GM19438 (cell line): ENCODE results near the gene ALDH3B2.
"Not testable (repeated sequence)": the region's sequence is repeated elsewhere in the genome, so short reads cannot be mapped to it uniquely, and the experiment has no call there.

ENCODE experiments used
- ATAC-seq: cut with Tn5 transposase; IDR thresholded peaks from one replicate; pipeline ENCODE4 v1.9.1; 2021; ENCODE audit warnings: low read depth; ENCODE audit not compliant: unreplicated experiment

ALDH3B2 gene

DNA sequence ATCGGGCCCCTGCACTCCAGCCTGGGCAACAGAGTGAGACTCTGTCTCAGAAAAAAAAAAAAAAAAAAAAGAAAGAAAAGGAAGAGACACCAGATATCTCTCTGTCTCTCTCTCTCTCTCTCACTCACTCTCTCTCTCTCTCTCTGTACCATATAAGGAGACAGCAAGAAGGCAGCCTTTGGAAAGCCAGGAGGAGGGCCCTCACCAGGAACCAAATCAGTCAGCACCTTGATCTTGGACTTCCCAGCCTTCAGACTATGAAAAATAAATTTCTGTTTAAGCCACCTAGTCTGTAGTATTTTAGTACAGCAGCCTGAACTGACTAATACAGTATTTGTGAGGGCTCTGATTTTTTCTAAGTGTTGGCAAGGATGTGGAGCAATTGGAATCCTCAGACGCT lies 13.6 kb upstream of the ALDH3B2 start:
- ATAC-seq, result no peak

DNA sequence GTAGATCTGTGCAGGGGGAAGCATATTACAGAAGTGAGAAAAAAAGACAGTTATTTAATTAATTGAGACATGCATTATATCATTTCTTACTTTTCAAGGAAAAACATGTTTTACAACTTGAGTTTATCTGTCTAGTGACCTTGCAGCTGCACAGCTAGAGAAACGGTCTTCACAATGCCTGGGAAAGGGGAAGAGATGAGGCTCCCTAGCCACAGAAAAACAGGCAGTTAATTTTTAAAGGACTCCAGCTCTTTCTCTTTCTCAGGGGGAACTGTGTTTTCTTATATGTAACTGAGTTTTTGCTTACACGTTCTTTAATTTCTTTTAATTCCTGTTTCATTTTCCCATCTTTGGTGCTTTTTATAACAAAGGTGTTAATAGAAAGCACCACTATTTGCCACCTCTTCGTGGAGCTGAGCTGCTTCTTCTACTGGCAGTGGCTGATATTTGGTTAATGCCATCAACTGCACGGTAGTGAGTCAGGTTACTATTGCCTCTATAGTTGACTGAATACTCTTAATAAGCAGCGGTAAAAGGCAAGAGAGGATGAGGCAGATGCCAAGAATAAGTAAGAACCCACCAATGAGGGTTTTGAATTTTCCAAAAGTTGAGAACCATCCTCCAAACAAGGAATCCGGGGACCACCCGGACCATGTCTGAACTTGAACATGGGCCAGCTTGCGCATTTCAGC lies 11.4 kb upstream of the ALDH3B2 start:
- not testable (repeated sequence) for ATAC-seq

DNA sequence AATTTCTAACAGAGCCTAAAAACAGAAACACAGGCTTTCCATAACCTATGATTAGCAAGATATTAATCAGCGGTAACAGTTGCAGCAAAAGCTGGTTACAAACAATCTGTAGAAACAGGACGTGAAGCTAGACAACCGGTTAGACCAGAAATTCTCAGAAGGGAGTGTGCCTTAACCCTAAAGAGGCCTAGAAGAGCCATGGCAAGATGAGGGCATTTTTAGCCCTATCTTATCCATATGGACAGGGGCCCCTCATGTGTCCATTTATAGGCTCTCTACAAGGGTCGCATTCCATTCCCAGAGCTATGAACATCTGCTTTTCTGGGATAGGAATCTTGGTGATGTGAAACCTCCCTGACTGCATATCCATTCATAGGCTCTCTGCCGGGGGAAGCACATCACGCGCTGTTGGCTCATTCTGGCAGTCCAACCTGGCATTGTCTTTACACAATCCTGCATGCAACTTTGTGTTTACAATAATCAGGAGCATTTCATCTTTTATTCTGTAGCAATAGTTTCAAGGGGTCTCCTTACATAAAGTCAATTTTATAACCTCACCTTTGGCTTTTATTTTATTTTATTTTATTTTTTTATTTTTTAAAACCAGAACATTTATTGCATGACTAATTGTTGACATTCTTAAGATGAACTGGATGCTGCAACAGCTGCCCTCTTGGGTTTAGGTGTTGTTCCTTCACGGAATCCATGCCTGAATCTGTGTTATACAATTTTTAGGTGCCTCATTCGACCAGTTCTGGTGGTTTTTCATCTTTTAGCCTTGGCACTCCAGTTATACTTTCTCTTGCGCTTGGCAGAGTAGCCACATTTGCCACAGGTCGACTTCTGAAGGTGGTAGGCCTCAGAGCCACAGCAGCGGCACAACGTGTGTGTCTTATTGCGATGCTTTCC lies 8.0 kb upstream of the ALDH3B2 start:
- not testable (repeated sequence) for ATAC-seq

DNA sequence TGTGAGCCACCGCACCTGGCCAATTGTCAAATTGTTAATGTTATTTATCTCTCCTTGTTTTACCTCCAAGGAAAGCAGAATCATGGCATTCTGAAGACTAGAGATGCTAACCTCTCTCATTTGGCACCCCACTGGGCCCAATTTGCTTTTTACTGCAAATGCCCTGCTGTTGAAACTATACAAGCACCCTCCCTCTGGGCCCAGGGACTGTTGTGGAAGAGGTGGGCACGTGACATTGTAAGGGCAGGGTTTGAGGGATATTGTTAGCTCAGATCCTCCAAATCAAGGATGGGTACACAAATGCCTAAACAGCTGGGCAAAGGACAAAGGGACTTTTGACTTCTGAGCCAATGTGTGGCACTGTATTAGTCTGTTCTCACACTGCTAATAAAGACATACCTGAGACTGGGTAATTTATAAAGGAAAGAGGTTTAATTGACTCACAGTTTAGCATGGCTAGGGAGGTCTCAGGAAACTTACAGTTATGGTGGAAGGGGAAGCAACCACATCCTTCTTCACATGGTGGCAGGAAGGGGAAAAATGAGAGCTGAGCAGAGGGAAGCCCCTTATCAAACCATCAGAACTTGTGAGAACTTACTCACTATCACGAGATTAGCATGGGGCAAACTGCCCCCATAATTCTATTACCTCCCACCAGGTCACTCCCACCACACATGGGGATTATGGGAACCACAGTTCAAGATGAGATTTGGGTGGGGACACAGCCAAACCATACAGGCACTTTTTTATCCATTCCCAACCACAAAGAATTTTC lies 6.5 kb upstream of the ALDH3B2 start:
- ATAC-seq, result no peak

DNA sequence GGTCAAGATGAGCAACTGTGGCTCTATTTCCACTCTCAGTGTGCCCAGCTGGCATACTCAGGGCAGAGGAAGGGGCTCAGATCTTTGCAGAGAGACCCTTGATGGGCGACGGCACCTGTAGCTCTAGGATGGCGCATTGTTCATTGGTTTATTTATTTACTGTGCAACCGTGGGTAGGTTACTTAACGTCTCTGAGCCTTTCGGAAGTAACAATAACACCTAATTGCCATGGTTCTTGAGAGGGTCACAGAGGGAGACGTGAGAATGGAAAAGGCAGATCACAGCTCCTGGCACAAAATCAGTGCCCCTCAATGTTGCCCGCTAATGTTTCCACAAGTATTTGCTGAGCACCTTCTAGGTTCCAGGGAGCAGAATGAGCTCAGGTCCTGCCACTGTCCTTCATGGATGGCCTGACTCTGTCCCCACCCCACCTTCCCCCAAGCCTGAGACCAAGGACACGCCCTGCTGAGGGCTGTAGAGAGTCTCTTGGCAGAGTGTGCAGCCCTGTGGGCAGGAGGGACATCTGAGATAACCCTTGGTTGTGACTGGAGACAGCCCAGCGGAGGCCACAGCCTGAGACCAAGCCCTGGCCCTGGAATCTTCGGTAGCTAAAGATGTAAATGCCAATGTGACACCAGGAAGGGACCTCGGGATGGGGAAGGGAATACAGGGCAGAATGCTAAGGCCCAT lies 780 bp upstream of the ALDH3B2 start:
- no peak for ATAC-seq

DNA sequence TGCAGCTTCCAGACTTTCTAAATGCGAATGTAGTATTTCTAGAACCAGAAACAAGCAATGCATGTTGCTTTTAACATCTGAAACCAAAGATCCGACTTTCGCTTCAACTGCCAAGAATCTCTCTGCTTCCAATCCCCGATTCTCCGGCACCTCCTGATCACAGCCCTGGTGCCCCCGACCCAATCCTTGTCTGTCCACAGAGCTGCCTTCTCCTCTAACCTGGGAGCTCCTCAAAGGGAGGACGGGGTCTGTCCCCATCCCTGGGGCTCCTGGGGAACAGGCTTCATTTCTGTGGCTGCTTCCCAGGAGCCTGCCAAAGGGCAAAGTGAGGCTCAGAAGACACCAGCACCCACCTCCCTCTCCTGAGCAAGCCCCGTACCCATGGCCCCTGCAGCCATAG lies 521 bp downstream of the ALDH3B2 start:
- no peak for ATAC-seq

DNA sequence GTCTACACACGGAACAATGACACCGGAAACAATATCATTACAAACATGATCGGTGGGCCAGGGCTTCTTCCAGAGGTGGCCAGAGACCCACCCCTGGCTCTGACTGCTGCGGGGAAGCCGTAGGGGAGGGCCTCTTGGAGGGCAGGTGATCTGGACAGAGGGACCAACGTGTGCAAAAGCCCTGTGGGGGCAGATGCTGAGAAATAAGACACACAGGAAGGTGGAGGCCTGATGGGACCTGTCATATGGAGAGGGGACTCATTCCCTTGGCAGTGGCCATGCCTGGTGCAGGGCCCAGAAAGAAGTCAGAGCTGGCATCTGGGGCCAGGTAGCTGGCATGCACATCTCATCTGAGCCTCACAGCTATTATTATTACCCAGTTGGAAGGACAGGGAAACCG lies 1.1 kb downstream of the ALDH3B2 start:
- ATAC-seq, result no peak

DNA sequence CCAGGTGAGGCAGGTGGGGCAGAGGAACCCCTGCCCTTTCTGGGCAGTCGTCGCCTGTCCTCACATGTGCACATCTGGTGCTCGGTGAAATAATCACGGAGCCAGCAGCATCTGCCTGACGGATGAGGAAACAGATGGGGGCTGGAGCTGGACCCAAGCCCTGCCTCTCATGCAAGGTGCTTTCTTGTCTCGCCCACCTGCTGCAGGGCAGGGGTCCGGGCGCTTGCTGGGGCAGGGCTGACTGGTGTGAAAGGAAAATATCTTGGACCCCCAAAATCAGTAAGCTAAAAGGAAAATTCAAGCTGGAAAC lies 3.3 kb downstream of the ALDH3B2 start:
- ATAC-seq, result no peak

DNA sequence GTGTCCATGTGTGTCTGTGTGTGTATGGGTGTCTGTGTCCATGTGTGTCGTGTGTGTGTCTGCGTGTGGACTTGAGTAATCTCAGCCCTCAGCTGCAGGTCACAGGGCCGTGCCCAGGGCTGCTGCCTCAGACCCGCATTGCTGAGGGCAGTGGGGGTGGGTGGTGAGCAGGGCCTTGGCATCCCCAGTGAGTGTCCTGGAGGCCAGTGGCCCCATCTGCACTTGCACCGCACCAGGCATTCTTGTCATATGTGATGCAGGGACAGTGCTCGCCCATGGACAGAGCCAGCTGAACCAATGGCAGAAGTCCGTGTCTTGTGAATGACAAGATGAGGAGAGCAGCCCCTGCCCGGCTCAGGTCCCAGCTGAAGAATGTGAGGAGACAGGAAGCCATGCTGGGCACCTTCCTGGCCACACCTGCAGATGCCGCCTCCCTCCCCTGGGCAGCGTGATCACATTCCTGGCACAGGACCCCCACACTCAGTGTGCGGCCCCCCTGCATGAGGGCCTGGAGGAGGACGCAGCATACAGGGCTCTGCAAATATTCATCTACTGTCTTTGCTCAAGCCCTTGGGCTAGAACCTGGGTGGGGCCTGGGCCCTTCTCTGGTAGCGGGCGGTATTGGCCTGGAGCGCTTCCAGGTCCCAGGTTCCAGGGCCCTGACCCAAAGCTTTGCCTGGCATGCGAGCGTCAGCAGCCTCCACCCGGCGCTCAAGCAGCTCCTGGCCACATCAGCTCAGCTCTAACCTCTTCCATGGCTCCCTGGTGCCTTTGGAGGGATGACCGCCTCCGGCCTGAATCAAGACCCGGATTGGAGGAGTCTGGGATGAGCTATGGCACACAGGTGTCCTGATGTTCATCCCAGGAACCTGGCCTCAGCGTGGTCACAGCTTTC lies 3.9 kb downstream of the ALDH3B2 start:
- ATAC-seq, result no peak

DNA sequence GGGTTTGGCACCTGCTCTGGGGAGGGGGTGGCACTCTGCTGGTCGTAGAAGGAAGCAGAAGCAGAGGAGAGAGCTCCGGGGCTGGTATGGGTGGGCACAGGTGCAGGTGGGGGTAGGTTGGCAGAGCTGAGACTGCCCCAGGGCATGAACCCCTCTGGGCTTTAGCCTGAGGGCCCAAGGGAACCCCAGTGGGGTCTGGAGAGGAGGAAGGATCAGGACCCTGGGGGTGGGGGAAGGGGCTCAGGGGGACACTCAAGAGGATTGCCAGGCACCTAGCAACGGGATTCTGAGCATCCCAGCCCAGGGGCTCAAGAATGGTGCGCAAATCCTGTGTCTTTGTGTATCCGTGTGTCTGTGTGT lies 6.3 kb downstream of the ALDH3B2 start:
- no peak for ATAC-seq

DNA sequence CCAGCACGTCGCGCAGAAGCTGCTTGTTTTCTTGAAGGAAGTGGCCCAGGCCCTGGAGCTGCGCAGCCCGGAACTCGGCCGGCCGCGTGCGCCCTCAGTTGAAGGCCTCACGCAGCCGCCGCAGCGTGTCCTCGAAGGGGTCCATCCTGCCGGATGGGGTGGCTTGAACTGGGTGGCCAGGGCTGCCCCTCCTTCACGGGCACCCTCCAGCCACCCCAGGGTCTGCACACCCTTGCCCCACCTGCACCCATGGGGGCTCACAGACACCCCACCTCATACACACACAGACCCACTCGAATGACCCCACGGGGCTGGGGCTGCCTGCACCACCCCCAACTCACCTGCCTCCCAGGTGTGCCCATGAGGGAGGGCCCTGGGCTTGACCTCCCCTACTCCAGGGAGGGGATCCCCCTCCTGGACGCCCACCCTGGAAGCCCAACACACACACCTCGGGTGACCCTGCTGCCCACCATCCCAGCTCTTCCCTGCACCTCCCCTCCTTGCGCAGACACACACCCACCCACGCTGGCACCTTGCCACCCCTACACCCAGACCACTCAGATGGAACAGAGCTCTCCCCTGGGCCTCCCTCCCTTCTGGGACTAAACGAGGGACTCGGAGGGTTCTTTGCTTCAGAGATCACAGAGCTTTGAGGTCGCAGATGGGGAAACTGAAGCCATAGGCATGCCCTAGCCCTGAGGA lies 6.8 kb downstream of the ALDH3B2 start:
- no peak for ATAC-seq

DNA sequence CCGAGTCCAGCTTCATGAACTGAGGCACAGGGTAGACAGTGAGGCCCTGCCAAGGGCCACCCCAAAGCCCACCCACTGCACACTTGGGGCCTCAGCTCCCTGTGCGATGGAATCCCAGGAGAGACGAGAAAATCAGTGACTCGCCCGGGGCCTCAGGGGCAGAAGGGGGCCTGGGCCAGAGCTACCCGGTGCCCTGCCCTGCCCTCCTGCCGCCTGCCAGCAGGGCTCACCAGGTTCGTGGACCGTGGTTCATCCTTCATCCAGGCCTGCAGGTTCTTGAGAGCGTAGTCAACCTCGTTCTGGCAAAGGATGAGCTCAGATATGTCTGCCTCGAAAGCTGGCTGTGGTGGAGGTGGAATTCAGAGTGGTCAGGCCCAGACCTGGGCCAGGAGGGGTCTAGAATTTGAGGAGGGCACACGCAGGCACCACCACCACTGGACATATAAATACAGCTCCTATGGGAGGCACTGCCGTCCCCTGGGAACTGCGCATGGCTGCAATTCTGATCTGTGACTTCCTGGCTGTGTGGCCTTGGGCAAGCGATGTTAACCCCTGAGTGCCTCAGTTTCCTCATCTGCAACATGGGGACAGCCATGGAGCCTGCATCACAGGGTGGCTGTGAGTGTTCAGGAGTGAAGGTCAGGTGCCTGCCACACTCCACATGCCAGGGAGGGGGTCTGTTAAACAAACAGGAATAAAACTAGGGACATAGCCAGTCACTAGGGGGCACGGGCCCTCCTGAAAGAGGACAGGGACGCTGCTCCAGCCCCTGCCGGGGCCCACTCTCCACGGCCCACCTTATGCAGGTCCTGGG lies 7.5 kb downstream of the ALDH3B2 start:
- ATAC-seq, result no peak

DNA sequence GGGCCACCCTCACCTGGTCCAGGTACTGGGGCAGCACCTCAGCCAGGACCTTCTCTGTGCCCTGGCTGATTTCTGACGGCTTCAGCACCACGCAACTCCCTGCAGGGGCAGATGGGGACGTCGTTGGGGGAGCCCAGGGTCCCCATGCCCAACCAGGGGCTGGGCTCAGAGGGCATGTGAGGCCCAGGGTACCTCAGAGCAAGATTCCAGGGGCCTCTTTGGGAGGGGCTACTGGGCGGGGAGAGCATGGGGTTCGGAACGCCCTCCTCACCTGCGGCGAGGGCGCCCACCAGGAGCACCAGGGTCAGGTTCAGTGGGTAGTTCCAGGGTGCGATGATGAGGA lies 8.1 kb downstream of the ALDH3B2 start:
- ATAC-seq, result no peak

DNA sequence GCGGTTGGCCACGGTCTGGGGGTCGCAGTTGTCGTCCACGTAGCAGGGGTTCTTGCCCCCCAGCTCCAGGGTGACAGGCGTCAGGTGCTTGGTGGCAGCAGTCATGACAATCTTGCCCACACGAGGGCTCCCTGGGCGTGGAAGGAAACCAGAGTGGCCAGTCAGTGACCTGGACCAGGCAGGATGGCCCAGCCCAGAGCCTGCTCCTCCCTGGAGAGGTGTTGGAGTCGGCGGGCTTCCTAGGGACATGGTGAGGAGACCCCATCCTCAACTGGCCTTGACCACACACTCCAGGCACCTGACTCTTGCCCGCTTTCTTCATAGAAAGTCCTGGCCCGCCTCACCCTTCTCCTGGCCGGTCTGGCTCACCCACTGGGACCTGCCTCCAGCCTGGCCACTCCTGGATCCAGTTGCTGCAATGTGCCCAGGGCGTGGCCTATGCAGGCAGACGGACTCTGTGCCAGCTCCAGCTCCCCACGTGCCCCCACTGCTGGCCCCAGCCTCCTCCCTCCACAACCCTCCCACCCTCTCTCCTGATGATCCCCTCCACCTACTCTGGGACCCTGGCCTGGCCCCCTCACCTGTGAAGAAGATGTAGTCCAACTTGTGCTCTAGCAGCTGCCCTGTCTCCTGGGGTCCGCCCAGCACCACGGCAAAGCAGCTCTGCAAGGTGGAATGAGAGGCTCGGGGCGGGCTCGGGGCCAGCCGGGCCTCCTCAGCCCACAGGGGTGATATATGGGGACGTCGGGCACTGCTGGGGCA lies 8.7 kb downstream of the ALDH3B2 start:
- ATAC-seq, result no peak

DNA sequence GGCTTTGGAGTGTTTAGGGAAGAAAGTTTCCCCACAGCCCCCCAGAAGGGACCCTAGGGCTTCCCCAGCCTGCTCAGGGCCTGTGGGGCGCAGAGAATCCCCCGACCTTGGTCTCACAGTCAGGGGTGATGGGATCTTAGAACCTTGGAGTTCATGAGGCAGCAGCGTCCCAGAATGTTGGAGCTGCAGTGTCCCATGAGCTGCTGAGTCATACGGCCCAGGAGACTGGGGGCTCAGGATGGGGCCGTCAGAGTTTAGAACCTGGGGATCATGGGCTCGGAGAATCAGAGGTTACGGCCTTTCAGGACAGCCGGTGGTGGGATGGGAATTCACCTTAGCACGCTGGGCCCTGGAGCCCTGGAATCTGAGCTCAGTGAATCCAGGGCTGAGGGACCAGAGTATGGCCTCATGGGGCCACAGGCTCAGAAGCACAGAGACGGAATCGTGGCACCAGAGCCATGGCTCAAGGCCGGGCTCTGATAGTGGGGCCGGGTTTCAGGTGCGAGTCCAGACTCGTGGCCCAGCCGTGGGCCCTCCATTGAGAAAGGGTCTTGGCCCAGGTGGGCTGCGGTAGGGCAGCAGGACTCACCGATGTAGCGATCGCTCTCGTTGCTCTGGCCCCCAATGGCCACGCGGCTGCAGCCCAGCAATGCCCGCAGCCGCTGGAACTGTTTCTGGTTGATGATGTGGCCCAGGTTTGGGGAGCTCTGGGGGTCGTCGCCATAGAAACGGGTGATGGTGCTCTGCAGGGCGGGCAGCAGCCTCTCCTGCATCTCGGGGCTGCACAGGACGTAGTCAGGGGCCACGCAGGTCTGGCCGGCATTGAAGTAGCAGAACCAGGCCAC lies 9.5 kb downstream of the ALDH3B2 start:
- ATAC-seq, result no peak

DNA sequence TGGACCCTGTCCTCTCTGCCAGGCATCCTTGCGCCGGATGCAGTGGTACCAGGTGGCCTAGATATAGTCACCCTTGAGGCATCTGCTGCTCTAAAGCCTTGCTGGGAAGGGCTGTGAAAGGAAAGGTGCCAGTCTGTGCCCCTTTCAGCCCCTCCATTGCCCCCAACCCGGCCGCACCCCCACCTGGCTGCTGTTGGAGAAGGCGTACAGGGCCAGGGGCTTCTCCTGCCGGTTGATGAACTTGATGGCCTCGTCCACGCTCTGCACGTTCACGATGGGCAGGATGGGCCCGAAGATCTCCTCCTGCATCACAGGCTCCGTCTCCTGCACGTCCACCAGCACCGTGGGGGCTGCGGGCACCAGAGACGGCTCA lies 10.2 kb downstream of the ALDH3B2 start:
- no peak for ATAC-seq
